ENCODE measurements around the gene BFSP2. TPM values are rescaled to one million over a fixed set of nuclear protein-coding genes. Genes with fewer than 3 reads are reported as not detected.
"Not testable (repeated sequence)": the region's sequence is repeated elsewhere in the genome, so short reads cannot be mapped to it uniquely, and the experiment has no call there.

The BFSP2 gene
- total RNA-seq, 2 experiments from 2014 or later, result 0.21 TPM; not detected in 1

- CTCF ChIA-PET, result interaction anchor here (0.6 to 1.5 kb wide), 4 partner anchors 15 to 99 kb away, joined by 3 to 7 read pairs (median 3); no protein-coding TSS in a partner anchor
- H3K36me3 Mint-ChIP-seq (ENCODE audit: low read depth); POLR2A ChIA-PET; H3K27me3 Mint-ChIP-seq; H3K9me3 Mint-ChIP-seq (ENCODE audit: low read depth); H3K4me3 Mint-ChIP-seq; DNase-seq; ATAC-seq; intact Hi-C loops (cut with DNase I, micrococcal nuclease): not testable (repeated sequence)
- peak overlapping the region; percentile 3 for H3K27ac Mint-ChIP-seq
- peaks cover 38% of the 10 kb centered on the region for H3K4me1 Mint-ChIP-seq
Measured at GRCh38 chr3:133473472-133474191, 73.8 kb downstream of the BFSP2 start.

DNA sequence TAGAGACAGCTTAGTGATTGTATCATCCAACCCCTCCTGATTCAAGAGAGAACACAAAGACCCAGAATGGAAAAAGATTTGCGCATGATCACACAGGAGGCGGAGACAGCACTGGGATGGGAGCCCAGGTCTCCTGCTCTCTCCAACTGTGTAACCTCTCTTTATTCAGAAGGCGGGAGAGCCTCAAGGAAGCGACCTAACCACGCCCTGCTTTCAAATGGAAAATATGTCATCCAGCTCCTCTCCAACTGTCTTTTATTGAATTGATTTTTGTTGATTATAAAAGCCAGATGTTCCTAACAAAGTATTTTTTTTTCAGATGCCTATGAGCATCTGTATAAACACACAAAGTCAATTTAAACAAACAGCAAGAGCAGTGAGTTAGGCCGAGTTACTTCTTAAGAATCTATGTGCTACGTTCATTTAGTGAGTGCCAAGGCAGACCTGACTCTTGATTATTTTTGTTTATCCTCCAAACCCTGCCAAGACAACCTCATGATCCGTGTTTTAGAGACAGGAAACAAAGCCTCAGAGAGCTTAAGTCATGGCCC, 74.5 kb downstream of the BFSP2 start:
- H3K4me3 Mint-ChIP-seq, result no peak overlapping the region
- no peaks in the 10 kb centered on the region for H3K9me3 Mint-ChIP-seq (ENCODE audit: low read depth)
- peak overlapping the region; percentile 3 for H3K27ac Mint-ChIP-seq
- ATAC-seq (no peak), DNase-seq (no peak)
- ChIA-PET CTCF (interaction anchor here (0.6 to 1.5 kb wide), 4 partner anchors 11 to 45 kb away, joined by 3 to 5 read pairs (median 3); no protein-coding TSS in a partner anchor), POLR2A (interaction anchor here (0.6 kb wide), 1 partner anchor 21 kb away, joined by 3 read pairs; no protein-coding TSS in a partner anchor)
- intact Hi-C loops (cut with DNase I, micrococcal nuclease), result no loop called here
- H3K27me3 Mint-ChIP-seq, result no peaks in the 10 kb centered on the region
- peaks cover 41% of the 10 kb centered on the region for H3K4me1 Mint-ChIP-seq
- no peaks in the 10 kb centered on the region for H3K36me3 Mint-ChIP-seq (ENCODE audit: low read depth)

- no peaks in the 10 kb centered on the region for H3K9me3 Mint-ChIP-seq (ENCODE audit: low read depth)
- no peaks in the 10 kb centered on the region for H3K27me3 Mint-ChIP-seq
- DNase-seq (no peak), ATAC-seq (no peak)
- H3K4me1 Mint-ChIP-seq, result peaks cover 44% of the 10 kb centered on the region
- CTCF ChIA-PET, result interaction anchor here (0.7 to 1.5 kb wide), 2 partner anchors 12 to 14 kb away, joined by 3 to 5 read pairs; no protein-coding TSS in a partner anchor
- peak overlapping the region; percentile 52 for H3K27ac Mint-ChIP-seq
- H3K4me3 Mint-ChIP-seq, result no peak overlapping the region
- intact Hi-C loops (cut with DNase I, micrococcal nuclease), result loop anchor here in 1 of 2 experiments (1.0 to 5.0 kb wide), 3 partner anchors 11 to 187 kb away; partner anchors contain the start of gene TOPBP1
- POLR2A ChIA-PET, result interaction anchor here (0.6 kb wide), 1 partner anchor 22 kb away, joined by 3 read pairs; no protein-coding TSS in a partner anchor
- no peaks in the 10 kb centered on the region for H3K36me3 Mint-ChIP-seq (ENCODE audit: low read depth)
Measured at GRCh38 chr3:133474817-133475216, 75.0 kb downstream of the BFSP2 start.

DNA sequence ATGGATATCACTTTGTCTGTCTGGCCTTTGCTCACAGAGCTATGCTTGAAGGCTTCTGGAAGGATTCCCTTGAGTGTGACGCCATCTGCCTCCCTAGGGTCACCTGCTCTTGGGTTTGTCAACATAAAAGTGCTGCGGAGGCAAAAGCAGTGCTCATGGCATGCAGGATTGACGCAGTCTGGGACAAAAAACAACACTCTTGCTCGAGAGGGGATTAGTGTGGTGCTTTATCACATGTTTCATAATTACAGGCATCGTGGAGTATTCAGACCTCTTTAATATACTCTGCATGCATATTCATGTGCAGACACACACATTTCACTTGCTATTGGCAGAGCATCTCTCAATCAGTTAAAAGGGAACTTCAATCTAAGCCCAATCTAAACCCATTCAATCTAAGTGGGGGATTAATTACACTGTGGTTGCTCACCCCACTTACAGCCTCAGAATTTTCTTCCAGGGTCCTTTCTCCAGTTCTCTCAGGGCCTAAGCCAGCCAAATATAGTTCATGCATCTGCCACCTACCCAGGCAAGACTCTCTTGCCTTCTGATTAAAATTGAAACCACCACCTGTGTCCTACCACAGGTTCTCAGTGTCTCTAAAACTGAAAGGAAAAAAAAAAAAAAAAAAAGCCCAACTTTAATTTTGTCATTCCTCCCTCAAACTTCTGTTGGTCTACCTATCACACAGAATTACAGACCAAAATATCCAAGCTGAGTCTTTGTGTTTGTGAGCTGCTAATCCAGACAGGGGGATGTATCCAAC, 75.6 kb downstream of the BFSP2 start:
- no peak overlapping the region for H3K4me3 Mint-ChIP-seq
- POLR2A ChIA-PET, result interaction anchor here (0.7 kb wide), 1 partner anchor 30 kb away, joined by 5 read pairs; no protein-coding TSS in a partner anchor
- H3K36me3 Mint-ChIP-seq (ENCODE audit: low read depth), result no peaks in the 10 kb centered on the region
- H3K9me3 Mint-ChIP-seq (ENCODE audit: low read depth), result no peaks in the 10 kb centered on the region
- H3K4me1 Mint-ChIP-seq, result peaks cover 49% of the 10 kb centered on the region
- peak overlapping the region; percentile 52 for H3K27ac Mint-ChIP-seq
- ATAC-seq (peak; percentile 96), DNase-seq (peak; percentile 37)
- CTCF ChIA-PET, result interaction anchor here (0.7 to 1.5 kb wide), 2 partner anchors 12 to 13 kb away, joined by 3 to 5 read pairs; no protein-coding TSS in a partner anchor
- no peaks in the 10 kb centered on the region for H3K27me3 Mint-ChIP-seq
- intact Hi-C loops (cut with DNase I, micrococcal nuclease), result loop anchor here in 1 of 2 experiments (1.0 to 5.0 kb wide), 3 partner anchors 11 to 187 kb away; partner anchors contain the start of gene TOPBP1

GRCh38 chr3:133476971-133477375, 77.1 kb downstream of the BFSP2 start:
- ATAC-seq, result no peak
- ChIA-PET POLR2A (interaction anchor here (0.6 kb wide), 1 partner anchor 29 kb away, joined by 3 read pairs; no protein-coding TSS in a partner anchor), CTCF (interaction anchor here (0.8 to 1.2 kb wide), 2 partner anchors 9 to 12 kb away, joined by 3 to 6 read pairs; no protein-coding TSS in a partner anchor)
- H3K36me3 Mint-ChIP-seq (ENCODE audit: low read depth), result no peaks in the 10 kb centered on the region
- intact Hi-C loops (cut with DNase I, micrococcal nuclease), result loop anchor here in 1 of 2 experiments (5.0 kb wide), 1 partner anchor 185 kb away; the partner anchor contains the start of gene TOPBP1
- H3K4me1 Mint-ChIP-seq, result peaks cover 51% of the 10 kb centered on the region
- no peak overlapping the region for H3K27ac Mint-ChIP-seq
- no peak for DNase-seq
- no peak overlapping the region for H3K4me3 Mint-ChIP-seq
- no peaks in the 10 kb centered on the region for H3K27me3 Mint-ChIP-seq
- no peaks in the 10 kb centered on the region for H3K9me3 Mint-ChIP-seq (ENCODE audit: low read depth)

DNA sequence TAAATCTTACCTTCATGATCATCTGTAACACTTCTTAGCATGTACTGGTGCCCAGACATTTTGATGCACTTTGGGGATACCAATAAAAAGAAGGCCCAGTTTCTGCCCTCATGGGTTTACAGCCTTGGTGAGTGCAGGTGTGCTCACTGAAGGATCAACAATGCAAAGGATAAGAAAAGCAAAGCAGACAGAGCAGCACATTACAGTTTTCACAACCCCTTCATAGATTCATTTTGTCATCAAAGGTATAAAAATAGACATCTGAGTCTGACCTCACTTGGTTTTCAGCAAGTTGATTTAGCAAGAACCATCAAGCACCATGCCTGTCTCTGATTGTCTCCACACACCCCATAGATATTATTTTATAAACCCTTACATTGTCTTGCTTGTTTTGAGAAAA, 77.6 kb downstream of the BFSP2 start:
- no peak for ATAC-seq
- no peak for DNase-seq
- ChIA-PET POLR2A (interaction anchor here (0.6 kb wide), 1 partner anchor 28 kb away, joined by 3 read pairs; no protein-coding TSS in a partner anchor), CTCF (interaction anchor here (0.8 to 1.8 kb wide), 3 partner anchors 9 to 106 kb away, joined by 3 to 6 read pairs (median 5); no protein-coding TSS in a partner anchor)
- Mint-ChIP-seq H3K4me1 (peaks cover 52% of the 10 kb centered on the region), H3K27ac (no peak overlapping the region), H3K27me3 (no peaks in the 10 kb centered on the region), H3K36me3 (ENCODE audit: low read depth) (no peaks in the 10 kb centered on the region), H3K9me3 (ENCODE audit: low read depth) (no peaks in the 10 kb centered on the region), H3K4me3 (no peak overlapping the region)
- intact Hi-C loops (cut with DNase I, micrococcal nuclease), result loop anchor here in 1 of 2 experiments (5.0 kb wide), 1 partner anchor 185 kb away; the partner anchor contains the start of gene TOPBP1

DNA sequence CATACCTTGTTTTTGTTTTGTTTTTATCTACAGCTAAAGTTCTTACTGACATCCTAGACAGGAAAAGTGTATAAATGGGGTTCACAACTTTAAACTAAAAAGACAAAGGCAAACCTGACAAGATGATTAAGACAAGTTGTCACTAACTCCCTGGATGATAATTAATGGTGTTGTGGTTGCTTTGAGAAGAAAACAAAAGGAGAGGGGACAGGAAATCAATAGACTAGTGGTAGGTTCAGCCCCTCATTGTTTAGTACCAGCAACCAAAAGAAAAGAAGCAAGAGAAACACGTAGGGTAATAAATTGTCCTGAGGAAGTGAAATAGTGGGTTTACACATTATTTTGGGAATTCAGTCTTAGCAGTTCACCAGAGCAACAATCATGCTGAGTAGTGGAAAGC, 78.8 kb downstream of the BFSP2 start:
- H3K4me1 Mint-ChIP-seq, result peaks cover 52% of the 10 kb centered on the region
- DNase-seq, result no peak
- H3K27me3 Mint-ChIP-seq, result no peaks in the 10 kb centered on the region
- ChIA-PET POLR2A (no interaction called here), CTCF (interaction anchor here (1.8 to 4.0 kb wide), 2 partner anchors 11 to 105 kb away, joined by 5 to 34 read pairs; no protein-coding TSS in a partner anchor)
- H3K4me3 Mint-ChIP-seq, result no peak overlapping the region
- no peaks in the 10 kb centered on the region for H3K9me3 Mint-ChIP-seq (ENCODE audit: low read depth)
- ATAC-seq, result no peak
- no peak overlapping the region for H3K27ac Mint-ChIP-seq
- intact Hi-C loops (cut with DNase I, micrococcal nuclease), result loop anchor here in 1 of 2 experiments (5.0 kb wide), 1 partner anchor 184 kb away; the partner anchor contains the start of gene TOPBP1
- H3K36me3 Mint-ChIP-seq (ENCODE audit: low read depth), result no peaks in the 10 kb centered on the region

- intact Hi-C loops (cut with DNase I, micrococcal nuclease), result loop anchor here in 1 of 2 experiments (5.0 kb wide), 1 partner anchor 183 kb away; the partner anchor contains the start of gene TOPBP1
- ChIA-PET CTCF (interaction anchor here (0.9 to 4.0 kb wide), 5 partner anchors 10 to 104 kb away, joined by 3 to 34 read pairs (median 4); no protein-coding TSS in a partner anchor), POLR2A (no interaction called here)
- Mint-ChIP-seq H3K9me3 (ENCODE audit: low read depth) (no peaks in the 10 kb centered on the region), H3K27me3 (no peaks in the 10 kb centered on the region), H3K27ac (no peak overlapping the region), H3K4me1 (peaks cover 47% of the 10 kb centered on the region), H3K36me3 (ENCODE audit: low read depth) (no peaks in the 10 kb centered on the region), H3K4me3 (no peak overlapping the region)
- DNase-seq (no peak), ATAC-seq (no peak)
Measured at GRCh38 chr3:133479401-133479800, 79.5 kb downstream of the BFSP2 start.

DNA sequence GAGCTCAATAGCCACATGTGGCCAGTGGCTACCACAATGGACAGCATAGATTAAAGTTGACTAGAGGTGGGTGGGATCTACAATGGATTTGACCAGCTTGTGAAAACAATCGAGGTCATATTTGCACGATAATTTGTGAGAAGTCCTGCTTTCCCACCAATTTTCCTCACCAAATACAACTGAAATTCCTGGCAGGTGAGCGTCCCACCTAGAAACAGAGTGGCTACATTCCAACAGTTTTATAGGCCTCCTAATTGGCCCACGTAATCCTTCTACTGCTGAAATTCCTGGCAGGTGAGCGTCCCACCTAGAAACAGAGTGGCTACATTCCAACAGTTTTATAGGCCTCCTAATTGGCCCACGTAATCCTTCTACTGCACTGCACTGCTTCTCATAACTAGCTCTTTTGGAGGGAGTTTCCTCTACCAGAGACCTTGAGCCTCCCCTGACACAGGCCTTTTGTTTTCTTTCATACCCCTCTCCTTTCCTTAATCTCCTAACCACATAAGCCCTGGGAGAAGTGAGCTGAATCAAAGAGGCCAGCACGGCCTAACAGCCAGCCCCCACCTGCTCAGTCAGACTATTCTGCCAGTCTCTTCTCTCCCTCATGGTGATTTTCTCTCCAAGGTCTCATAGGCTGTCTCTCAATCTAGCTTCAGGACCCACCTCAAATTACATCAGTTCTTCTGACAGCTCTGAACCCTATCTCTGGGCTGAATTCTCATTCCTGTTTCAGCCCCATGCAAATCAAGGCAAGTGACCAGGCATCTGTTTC, 80.2 kb downstream of the BFSP2 start:
- Mint-ChIP-seq H3K27ac (no peak overlapping the region), H3K36me3 (ENCODE audit: low read depth) (no peaks in the 10 kb centered on the region), H3K9me3 (ENCODE audit: low read depth) (no peaks in the 10 kb centered on the region), H3K27me3 (no peaks in the 10 kb centered on the region), H3K4me1 (peaks cover 40% of the 10 kb centered on the region), H3K4me3 (no peak overlapping the region)
- ATAC-seq, result no peak
- CTCF ChIA-PET, result interaction anchor here (0.6 to 4.0 kb wide), 7 partner anchors 9 to 118 kb away, joined by 3 to 34 read pairs (median 4); no protein-coding TSS in a partner anchor
- intact Hi-C loops (cut with DNase I, micrococcal nuclease), result loop anchor here in 1 of 2 experiments (5.0 to 10.0 kb wide), 2 partner anchors 182 to 1005 kb away; partner anchors contain the start of genes ANAPC13, CEP63 and TOPBP1
- DNase-seq, result no peak
- POLR2A ChIA-PET, result interaction anchor here (0.6 kb wide), 1 partner anchor 14 kb away, joined by 3 read pairs; no protein-coding TSS in a partner anchor

DNA sequence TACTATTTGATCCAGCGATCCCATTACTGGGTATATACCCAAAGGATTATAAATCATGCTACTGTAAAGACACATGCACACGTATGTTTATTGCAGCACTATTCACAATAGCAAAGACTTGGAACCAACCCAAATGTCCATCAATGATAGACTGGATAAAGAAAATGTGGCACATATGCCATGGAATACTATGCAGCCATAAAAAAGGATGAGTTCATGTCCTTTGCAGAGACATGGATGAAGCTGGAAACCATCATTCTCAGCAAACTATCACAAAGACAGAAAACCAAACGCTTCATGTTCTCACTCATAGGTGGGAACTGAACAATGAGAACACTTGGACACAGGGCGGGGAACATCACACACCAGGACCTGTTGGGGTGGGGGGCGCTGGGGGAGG, 82.6 kb downstream of the BFSP2 start:
- DNase-seq; H3K9me3 Mint-ChIP-seq (ENCODE audit: low read depth); CTCF ChIA-PET; H3K27ac Mint-ChIP-seq; H3K36me3 Mint-ChIP-seq (ENCODE audit: low read depth); ATAC-seq; H3K27me3 Mint-ChIP-seq; POLR2A ChIA-PET; H3K4me3 Mint-ChIP-seq: not testable (repeated sequence)
- intact Hi-C loops (cut with DNase I, micrococcal nuclease), result loop anchor here in 1 of 2 experiments (10.0 kb wide), 1 partner anchor 1002 kb away; the partner anchor contains the start of genes ANAPC13 and CEP63
- H3K4me1 Mint-ChIP-seq, result peaks cover 25% of the 10 kb centered on the region
